Duodenal mucosa (tissue), 2 donors: ENCODE results near the gene C16orf89.
A peak's percentile ranks its signal among the peaks of the same experiment; 100 is the strongest.
"Not testable (repeated sequence)": the region's sequence is repeated elsewhere in the genome, so short reads cannot be mapped to it uniquely, and the experiment has no call there.

Source experiments
- H3K27ac ChIP-seq: one replicate; pipeline ENCODE4 v1.7.0; 2013; ENCODE audit warnings: low read depth, low read length
- H3K27me3 ChIP-seq, 2 donors: one replicate each; pipeline ENCODE4 v1.7.0; 2013; ENCODE audit warnings: low read length in 2 of 2, control low read depth in 1 of 2; ENCODE audit not compliant: insufficient read depth in 2 of 2, control insufficient read depth in 1 of 2
- H3K36me3 ChIP-seq, 2 donors: one replicate each; pipeline ENCODE4 v1.7.0; 2013; ENCODE audit warnings: low read length in 2 of 2, control low read depth in 1 of 2; ENCODE audit not compliant: insufficient read depth in 2 of 2, control insufficient read depth in 1 of 2
- H3K4me1 ChIP-seq, 2 donors: one replicate each; pipeline ENCODE4 v1.7.0; 2013; ENCODE audit warnings: low read length in 2 of 2, control low read depth in 1 of 2; ENCODE audit not compliant: insufficient read depth in 2 of 2, control insufficient read depth in 1 of 2
- H3K4me3 ChIP-seq, 2 donors: one replicate each; pipeline ENCODE4 v1.7.0; 2013; ENCODE audit warnings: low read length in 2 of 2, low read depth in 1 of 2
- H3K9ac ChIP-seq, 2 donors: one replicate each; pipeline ENCODE4 v1.7.0; 2013; ENCODE audit warnings: low read length in 2 of 2, low read depth in 1 of 2
- H3K9me3 ChIP-seq, 2 donors: one replicate each; pipeline ENCODE4 v1.7.0; 2013; ENCODE audit warnings: low read length in 2 of 2, control low read depth in 1 of 2; ENCODE audit not compliant: control insufficient read depth in 1 of 2

Gene C16orf89

GRCh38 chr16:5096437-5097060 is 30.8 kb upstream of the C16orf89 start:
- Histone ChIP-seq H3K4me3 (peak overlapping the region; percentile 31 to 73), H3K9ac (peak overlapping the region in 1 of 2 donors; percentile 72)
- not testable (repeated sequence) for H3K27ac ChIP-seq, H3K9me3 ChIP-seq, H3K27me3 ChIP-seq, H3K36me3 ChIP-seq, H3K4me1 ChIP-seq

- not testable (repeated sequence) for H3K9me3 ChIP-seq, H3K36me3 ChIP-seq, H3K9ac ChIP-seq, H3K27me3 ChIP-seq, H3K4me1 ChIP-seq, H3K27ac ChIP-seq, H3K4me3 ChIP-seq
Observed at GRCh38 chr16:5095145-5095830, 29.5 kb upstream of the C16orf89 start.

- not testable (repeated sequence) for H3K4me1 ChIP-seq, H3K9me3 ChIP-seq, H3K4me3 ChIP-seq, H3K9ac ChIP-seq, H3K27me3 ChIP-seq, H3K27ac ChIP-seq
- peaks cover 0 to 15% of the 10 kb centered on the region in 2 donors for H3K36me3 ChIP-seq
Observed at GRCh38 chr16:5093746-5094145, 28.0 kb upstream of the C16orf89 start.

- peaks cover 0 to 19% of the 10 kb centered on the region in 2 donors for H3K36me3 ChIP-seq
- not testable (repeated sequence) for H3K4me1 ChIP-seq, H3K9ac ChIP-seq, H3K27me3 ChIP-seq, H3K9me3 ChIP-seq, H3K27ac ChIP-seq, H3K4me3 ChIP-seq
Observed at GRCh38 chr16:5093081-5093480, 27.3 kb upstream of the C16orf89 start.

- H3K4me3 ChIP-seq, H3K9me3 ChIP-seq, H3K27me3 ChIP-seq, H3K4me1 ChIP-seq, H3K9ac ChIP-seq, H3K27ac ChIP-seq: not testable (repeated sequence)
- peaks cover 0 to 23% of the 10 kb centered on the region in 2 donors for H3K36me3 ChIP-seq
Observed at GRCh38 chr16:5090592-5090991, 24.8 kb upstream of the C16orf89 start.

- H3K27me3 ChIP-seq, H3K9ac ChIP-seq, H3K4me1 ChIP-seq, H3K9me3 ChIP-seq, H3K27ac ChIP-seq, H3K4me3 ChIP-seq: not testable (repeated sequence)
- peaks cover 0 to 26% of the 10 kb centered on the region in 2 donors for H3K36me3 ChIP-seq
Observed at GRCh38 chr16:5089911-5090555, 24.3 kb upstream of the C16orf89 start.

- not testable (repeated sequence) for H3K4me3 ChIP-seq, H3K4me1 ChIP-seq, H3K9ac ChIP-seq, H3K9me3 ChIP-seq, H3K27me3 ChIP-seq, H3K27ac ChIP-seq
- peaks cover 0 to 26% of the 10 kb centered on the region in 2 donors for H3K36me3 ChIP-seq
Observed at GRCh38 chr16:5088936-5089335, 23.2 kb upstream of the C16orf89 start.

GRCh38 chr16:5088086-5088790 is 22.5 kb upstream of the C16orf89 start:
- H3K9me3 ChIP-seq = not testable (repeated sequence)

GRCh38 chr16:5085716-5086115 is 20.0 kb upstream of the C16orf89 start:
- H3K4me3 ChIP-seq, H3K4me1 ChIP-seq, H3K27me3 ChIP-seq, H3K9me3 ChIP-seq, H3K9ac ChIP-seq, H3K27ac ChIP-seq: not testable (repeated sequence)
- peaks cover 0 to 25% of the 10 kb centered on the region in 2 donors for H3K36me3 ChIP-seq

More at GRCh38 chr16:5088086-5088790, 22.5 kb upstream of the C16orf89 start:
- H3K4me1 ChIP-seq, H3K27me3 ChIP-seq, H3K9ac ChIP-seq, H3K27ac ChIP-seq, H3K4me3 ChIP-seq: not testable (repeated sequence)
- peaks cover 0 to 26% of the 10 kb centered on the region in 2 donors for H3K36me3 ChIP-seq

- not testable (repeated sequence) for H3K9me3 ChIP-seq, H3K4me3 ChIP-seq, H3K27me3 ChIP-seq, H3K4me1 ChIP-seq, H3K27ac ChIP-seq, H3K9ac ChIP-seq
- peaks cover 0 to 20% of the 10 kb centered on the region in 2 donors for H3K36me3 ChIP-seq
Observed at GRCh38 chr16:5084802-5085201, 19.0 kb upstream of the C16orf89 start.
